ENCODE data around the gene MAP3K8. TPM values are rescaled to one million over a fixed set of nuclear protein-coding genes. Genes with fewer than 3 reads are reported as not detected.
A peak's percentile ranks its signal among the peaks of the same experiment; 100 is the strongest.
"Not testable (repeated sequence)": the region's sequence is repeated elsewhere in the genome, so short reads cannot be mapped to it uniquely, and the experiment has no call there.

MAP3K8 gene
- total RNA-seq, 2 experiments from 2014 or later, result 27.7 to 28.3 TPM

DNA sequence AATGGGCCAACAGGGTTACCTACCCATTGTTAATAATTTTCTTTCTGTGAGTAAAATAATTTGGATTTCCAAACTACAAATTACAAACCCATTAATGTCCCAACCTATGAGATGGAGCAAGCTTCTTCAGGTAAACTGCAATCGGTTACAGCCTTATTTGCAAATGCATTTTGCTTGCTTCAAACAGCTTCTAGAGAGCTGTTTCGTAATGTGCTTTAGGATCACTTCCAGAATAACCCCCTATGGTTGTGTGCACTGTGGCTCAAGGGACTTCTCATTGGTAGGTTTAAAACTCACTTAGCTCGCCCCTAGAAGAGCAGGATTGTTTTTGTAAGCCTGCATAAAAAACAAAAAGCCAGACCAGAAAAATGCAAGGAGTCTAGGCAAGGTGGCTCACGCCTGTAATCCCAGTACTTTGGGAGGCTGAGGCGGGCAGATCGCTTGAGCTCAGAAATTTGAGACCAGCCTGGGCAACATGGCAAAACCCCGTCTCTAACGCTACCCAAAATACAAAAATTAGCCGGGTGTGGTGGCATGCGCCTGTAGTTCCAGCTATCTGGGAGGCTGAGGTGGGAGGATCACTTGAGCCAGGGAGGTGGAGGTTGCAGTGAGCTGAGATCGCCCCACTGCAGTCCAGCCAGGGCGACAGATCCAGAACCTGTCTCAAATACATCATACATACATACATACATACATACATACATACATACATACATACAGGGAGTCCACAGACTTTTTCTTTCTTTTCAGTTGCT lies 3.3 kb upstream of the MAP3K8 start:
- peak overlapping the region; percentile 62 for H3K4me3 Mint-ChIP-seq
- no peak overlapping the region for H3K27ac Mint-ChIP-seq
- ATAC-seq (ENCODE audit: low read depth), result no peak
- POLR2A ChIA-PET, result interaction anchor here (1.1 to 1.3 kb wide), 3 partner anchors 13 to 98 kb away, joined by 3 to 4 read pairs (median 3); no protein-coding TSS in a partner anchor
- H3K36me3 Mint-ChIP-seq, result peaks cover 4% of the 10 kb centered on the region
- peaks cover 40% of the 10 kb centered on the region for H3K4me1 Mint-ChIP-seq
- no peak for DNase-seq
- no peaks in the 10 kb centered on the region for H3K9me3 Mint-ChIP-seq
- H3K27me3 Mint-ChIP-seq, result no peaks in the 10 kb centered on the region

- H3K27me3 Mint-ChIP-seq, result no peaks in the 10 kb centered on the region
- H3K4me1 Mint-ChIP-seq, result peaks cover 40% of the 10 kb centered on the region
- no peak overlapping the region for H3K27ac Mint-ChIP-seq
- H3K9me3 Mint-ChIP-seq, result no peaks in the 10 kb centered on the region
- DNase-seq (no peak), ATAC-seq (ENCODE audit: low read depth) (no peak)
- H3K4me3 Mint-ChIP-seq, result peak overlapping the region; percentile 62
- POLR2A ChIA-PET, result interaction anchor here (1.3 kb wide), 1 partner anchor 98 kb away, joined by 3 read pairs; no protein-coding TSS in a partner anchor
- peaks cover 8% of the 10 kb centered on the region for H3K36me3 Mint-ChIP-seq
These were observed 2.5 kb upstream of the MAP3K8 start for GRCh38 chr10:30431435-30431911.

- Mint-ChIP-seq H3K36me3 (peaks cover 16% of the 10 kb centered on the region), H3K9me3 (no peaks in the 10 kb centered on the region), H3K4me3 (peak overlapping the region; percentile 87), H3K27ac (peak overlapping the region; percentile 87), H3K27me3 (no peaks in the 10 kb centered on the region), H3K4me1 (peaks cover 46% of the 10 kb centered on the region)
- POLR2A ChIA-PET, result interaction anchor here (0.6 to 3.5 kb wide), 13 partner anchors 8 to 104 kb away, joined by 3 to 69 read pairs (median 5); no protein-coding TSS in a partner anchor
- peak; percentile 40 for DNase-seq
- no peak for ATAC-seq (ENCODE audit: low read depth)
These were observed 1.2 kb upstream of the MAP3K8 start for GRCh38 chr10:30432622-30433305.

- H3K27ac Mint-ChIP-seq, result peak overlapping the region; percentile 87
- peak overlapping the region; percentile 87 for H3K4me3 Mint-ChIP-seq
- H3K4me1 Mint-ChIP-seq, result peaks cover 46% of the 10 kb centered on the region
- H3K9me3 Mint-ChIP-seq, result no peaks in the 10 kb centered on the region
- no peak for DNase-seq
- POLR2A ChIA-PET, result interaction anchor here (0.6 to 3.5 kb wide), 17 partner anchors 9 to 104 kb away, joined by 3 to 69 read pairs (median 5); no protein-coding TSS in a partner anchor
- ATAC-seq (ENCODE audit: low read depth), result peak; percentile 17
- H3K36me3 Mint-ChIP-seq, result peaks cover 22% of the 10 kb centered on the region
- H3K27me3 Mint-ChIP-seq, result no peaks in the 10 kb centered on the region
These were observed 666 bp upstream of the MAP3K8 start for GRCh38 chr10:30433306-30433729.

- H3K27ac Mint-ChIP-seq, result peak overlapping the region; percentile 76
- no peaks in the 10 kb centered on the region for H3K9me3 Mint-ChIP-seq
- no peaks in the 10 kb centered on the region for H3K27me3 Mint-ChIP-seq
- ATAC-seq (ENCODE audit: low read depth) (peak; percentile 38), DNase-seq (peak; percentile 71)
- POLR2A ChIA-PET, result interaction anchor here (0.8 to 3.5 kb wide), 14 partner anchors 10 to 96 kb away, joined by 3 to 69 read pairs (median 4); no protein-coding TSS in a partner anchor
- H3K36me3 Mint-ChIP-seq, result peaks cover 30% of the 10 kb centered on the region
- H3K4me1 Mint-ChIP-seq, result peaks cover 49% of the 10 kb centered on the region
- peak overlapping the region; percentile 87 for H3K4me3 Mint-ChIP-seq
These were observed 489 bp downstream of the MAP3K8 start for GRCh38 chr10:30434273-30435072.

GRCh38 chr10:30435073-30435422 lies 1.1 kb downstream of the MAP3K8 start:
- Mint-ChIP-seq H3K27me3 (no peaks in the 10 kb centered on the region), H3K36me3 (peaks cover 36% of the 10 kb centered on the region), H3K9me3 (no peaks in the 10 kb centered on the region), H3K27ac (peak overlapping the region; percentile 76), H3K4me1 (peaks cover 51% of the 10 kb centered on the region), H3K4me3 (peak overlapping the region; percentile 87)
- ATAC-seq (ENCODE audit: low read depth), result no peak
- POLR2A ChIA-PET, result interaction anchor here (0.8 to 3.5 kb wide), 9 partner anchors 12 to 96 kb away, joined by 3 to 69 read pairs (median 13); no protein-coding TSS in a partner anchor
- peak; percentile 37 for DNase-seq

GRCh38 chr10:30435499-30436167 lies 1.6 kb downstream of the MAP3K8 start:
- POLR2A ChIA-PET, result interaction anchor here (0.6 to 4.2 kb wide), 15 partner anchors 12 to 168 kb away, joined by 3 to 69 read pairs (median 5); no protein-coding TSS in a partner anchor
- H3K27me3 Mint-ChIP-seq; DNase-seq; ATAC-seq (ENCODE audit: low read depth); H3K9me3 Mint-ChIP-seq: not testable (repeated sequence)
- peaks cover 39% of the 10 kb centered on the region for H3K36me3 Mint-ChIP-seq
- H3K4me1 Mint-ChIP-seq, result peaks cover 53% of the 10 kb centered on the region
- H3K27ac Mint-ChIP-seq, result peak overlapping the region; percentile 76
- peak overlapping the region; percentile 87 for H3K4me3 Mint-ChIP-seq

DNA sequence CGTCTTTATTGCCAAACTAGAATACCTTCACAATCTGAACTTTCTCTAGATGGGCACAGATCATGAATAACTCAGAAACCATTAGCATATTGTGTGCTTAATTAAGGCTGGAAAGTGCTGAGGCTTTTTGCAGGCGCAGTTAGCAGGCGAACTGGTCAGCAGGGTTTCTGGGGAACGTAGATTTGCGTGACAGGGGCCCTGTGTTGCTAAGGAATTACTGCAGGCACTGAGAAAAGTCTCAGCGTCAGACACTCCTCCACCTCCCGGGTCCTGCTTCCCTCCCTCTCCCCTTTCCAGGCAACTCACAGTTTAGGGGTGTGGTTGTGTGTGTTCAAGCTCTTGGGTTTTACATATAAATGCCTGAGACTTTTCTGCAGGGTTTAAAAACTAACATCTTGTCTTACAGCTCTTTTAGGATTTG lies 2.2 kb downstream of the MAP3K8 start:
- Mint-ChIP-seq H3K27ac (peak overlapping the region; percentile 88), H3K36me3 (peaks cover 41% of the 10 kb centered on the region), H3K4me1 (peaks cover 50% of the 10 kb centered on the region), H3K9me3 (no peaks in the 10 kb centered on the region), H3K27me3 (no peaks in the 10 kb centered on the region), H3K4me3 (peak overlapping the region; percentile 87)
- no peak for ATAC-seq (ENCODE audit: low read depth)
- DNase-seq, result no peak
- POLR2A ChIA-PET, result interaction anchor here (0.6 to 4.2 kb wide), 10 partner anchors 18 to 167 kb away, joined by 3 to 41 read pairs (median 4); no protein-coding TSS in a partner anchor

DNA sequence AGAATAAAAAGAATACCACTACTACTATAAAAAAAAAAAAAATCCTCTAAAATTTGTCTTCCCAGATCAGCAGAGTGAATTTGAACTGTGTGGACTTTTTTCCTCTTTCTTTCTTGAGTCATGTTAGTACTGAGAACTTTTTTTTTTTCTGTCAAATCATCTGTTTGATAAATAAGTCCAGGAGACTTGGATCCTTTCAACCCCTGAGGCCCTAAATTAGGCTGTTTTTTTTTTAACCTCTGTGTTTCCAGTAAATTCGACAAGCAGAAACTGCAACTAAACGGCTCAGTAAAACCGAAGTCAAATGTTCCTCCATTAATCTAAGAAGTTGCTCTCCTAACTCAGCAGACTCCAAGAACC lies 2.7 kb downstream of the MAP3K8 start:
- H3K27ac Mint-ChIP-seq, result peak overlapping the region; percentile 88
- no peaks in the 10 kb centered on the region for H3K27me3 Mint-ChIP-seq
- POLR2A ChIA-PET, result interaction anchor here (0.6 to 4.2 kb wide), 12 partner anchors 18 to 167 kb away, joined by 3 to 41 read pairs (median 4); no protein-coding TSS in a partner anchor
- ATAC-seq (ENCODE audit: low read depth), result no peak
- H3K36me3 Mint-ChIP-seq, result peaks cover 42% of the 10 kb centered on the region
- peak overlapping the region; percentile 87 for H3K4me3 Mint-ChIP-seq
- peaks cover 47% of the 10 kb centered on the region for H3K4me1 Mint-ChIP-seq
- no peaks in the 10 kb centered on the region for H3K9me3 Mint-ChIP-seq
- DNase-seq, result no peak

DNA sequence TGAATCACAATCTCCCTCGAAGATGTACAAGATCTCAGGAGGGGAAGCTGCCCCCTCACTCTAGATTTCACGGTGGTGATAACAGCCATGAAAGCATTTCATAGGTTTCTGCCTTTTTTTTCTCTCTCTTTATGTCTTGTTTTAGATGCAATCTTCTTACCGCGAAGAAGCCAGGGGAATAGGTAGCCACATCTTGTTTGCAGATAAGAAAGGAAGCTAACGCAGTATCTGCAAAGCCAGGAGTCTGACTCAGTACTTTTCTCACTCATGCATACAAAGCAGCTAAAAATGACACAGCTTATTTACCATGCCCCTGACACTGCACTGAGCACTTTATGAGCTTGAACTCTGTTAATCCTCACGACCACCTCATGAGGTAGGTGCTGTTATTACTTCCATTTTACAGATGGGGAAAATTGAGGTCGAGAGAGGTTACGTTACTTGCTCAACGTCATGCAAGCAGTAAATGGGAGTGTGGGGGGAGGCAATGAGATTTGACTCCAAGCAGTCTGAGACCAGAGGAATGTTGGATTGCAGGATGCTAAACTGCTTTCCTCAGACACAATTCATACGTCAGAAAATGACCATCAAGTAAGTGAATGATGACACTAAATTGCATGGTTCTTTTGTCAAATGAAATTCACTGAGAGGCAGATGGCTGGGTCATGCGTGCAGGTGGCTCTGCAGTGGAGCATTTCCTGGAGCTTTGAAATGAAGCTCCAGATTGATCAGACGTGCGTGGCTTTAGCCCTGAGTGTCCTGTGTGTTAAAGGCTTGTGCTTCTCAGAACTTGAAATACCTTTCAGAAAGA lies 3.3 kb downstream of the MAP3K8 start:
- Mint-ChIP-seq H3K4me3 (peak overlapping the region; percentile 87), H3K27me3 (no peaks in the 10 kb centered on the region), H3K4me1 (peaks cover 50% of the 10 kb centered on the region), H3K9me3 (no peaks in the 10 kb centered on the region), H3K36me3 (peaks cover 48% of the 10 kb centered on the region), H3K27ac (peak overlapping the region; percentile 88)
- DNase-seq, result no peak
- POLR2A ChIA-PET, result interaction anchor here (0.8 to 4.2 kb wide), 17 partner anchors 10 to 99 kb away, joined by 3 to 41 read pairs (median 4); no protein-coding TSS in a partner anchor
- ATAC-seq (ENCODE audit: low read depth), result peak; percentile 21

GRCh38 chr10:30438021-30438850 lies 4.3 kb downstream of the MAP3K8 start:
- POLR2A ChIA-PET, result interaction anchor here (0.8 to 4.2 kb wide), 13 partner anchors 11 to 95 kb away, joined by 3 to 41 read pairs (median 5); no protein-coding TSS in a partner anchor
- Mint-ChIP-seq H3K27me3 (no peaks in the 10 kb centered on the region), H3K9me3 (no peaks in the 10 kb centered on the region), H3K27ac (peak overlapping the region; percentile 88), H3K4me3 (peak overlapping the region; percentile 87), H3K36me3 (peaks cover 58% of the 10 kb centered on the region), H3K4me1 (peaks cover 50% of the 10 kb centered on the region)
- DNase-seq, result no peak
- ATAC-seq (ENCODE audit: low read depth), result no peak
